HG03045 (cell line): ENCODE measurements around the gene ADI1.
"Not testable (repeated sequence)": the region's sequence is repeated elsewhere in the genome, so short reads cannot be mapped to it uniquely, and the experiment has no call there.

ENCODE experiments used
- ATAC-seq: cut with Tn5 transposase; IDR thresholded peaks from one replicate; pipeline ENCODE4 v1.9.1; 2021; ENCODE audit warnings: mild to moderate bottlenecking, moderate library complexity; ENCODE audit not compliant: unreplicated experiment

The ADI1 gene

GRCh38 chr2:3464401-3465005 lies 54.8 kb downstream of the ADI1 start:
- no peak for ATAC-seq

GRCh38 chr2:3463944-3464343 lies 55.4 kb downstream of the ADI1 start:
- ATAC-seq = no peak

- no peak for ATAC-seq
Measured at GRCh38 chr2:3463186-3463835, 56.0 kb downstream of the ADI1 start.

GRCh38 chr2:3462493-3463104 lies 56.7 kb downstream of the ADI1 start:
- ATAC-seq = no peak

GRCh38 chr2:3461801-3462492 lies 57.4 kb downstream of the ADI1 start:
- ATAC-seq = peak; percentile 48

GRCh38 chr2:3460831-3461800 lies 58.2 kb downstream of the ADI1 start:
- no peak for ATAC-seq

GRCh38 chr2:3460156-3460555 lies 59.2 kb downstream of the ADI1 start:
- no peak for ATAC-seq

- ATAC-seq = no peak
Measured at GRCh38 chr2:3459185-3460015, 59.9 kb downstream of the ADI1 start.

- ATAC-seq = no peak
Measured at GRCh38 chr2:3458396-3459184, 60.7 kb downstream of the ADI1 start.

- ATAC-seq = no peak
Measured at GRCh38 chr2:3457524-3458395, 61.6 kb downstream of the ADI1 start.

- ATAC-seq = no peak
Measured at GRCh38 chr2:3456125-3456524, 63.2 kb downstream of the ADI1 start.

GRCh38 chr2:3454802-3455201 lies 64.5 kb downstream of the ADI1 start:
- ATAC-seq = no peak

GRCh38 chr2:3454005-3454404 lies 65.3 kb downstream of the ADI1 start:
- not testable (repeated sequence) for ATAC-seq

GRCh38 chr2:3453190-3453999 lies 65.9 kb downstream of the ADI1 start:
- no peak for ATAC-seq

GRCh38 chr2:3451926-3452671 lies 67.2 kb downstream of the ADI1 start:
- no peak for ATAC-seq

GRCh38 chr2:3451169-3451568 lies 68.2 kb downstream of the ADI1 start:
- ATAC-seq = no peak
